GM12891 (cell line): ENCODE results near the gene C1GALT1. TPM values are rescaled to one million over a fixed set of nuclear protein-coding genes. Genes with fewer than 3 reads are reported as not detected.
"Not testable (repeated sequence)": the region's sequence is repeated elsewhere in the genome, so short reads cannot be mapped to it uniquely, and the experiment has no call there.

ENCODE experiments used
- DNase-seq: peaks from one replicate; pipeline ENCODE4 v3.0.0; 2011; ENCODE audit warnings: low spot score; ENCODE audit not compliant: insufficient read length
- FAIRE-seq: peaks from 2 replicates; lab custom pipeline; 2011; peaks lifted over from hg19 to GRCh38; lab: Jason Lieb, UNC
- PAX5 ChIP-seq: IDR thresholded peaks from 2 replicates; pipeline ENCODE4 v1.6.1; 2011; ENCODE audit warnings: low read length, moderate library complexity, mild to moderate bottlenecking; ENCODE audit not compliant: insufficient read depth, severe bottlenecking
- POLR2A ChIP-seq: IDR thresholded peaks from 2 replicates; pipeline ENCODE4 v1.6.1; 2011; ENCODE audit warnings: low read depth, low read length, control low read depth
- POLR2AphosphoS5 ChIP-seq: IDR thresholded peaks from 2 replicates; pipeline ENCODE4 v1.6.1; 2011; ENCODE audit warnings: low read depth, low read length, control low read depth
- POU2F2 ChIP-seq: IDR thresholded peaks from 2 replicates; pipeline ENCODE4 v1.6.1; 2011; ENCODE audit warnings: low read depth, mild to moderate bottlenecking, control low read depth, low read length, moderate library complexity
- SPI1 ChIP-seq: IDR thresholded peaks from 2 replicates; pipeline ENCODE4 v1.6.1; 2011; ENCODE audit warnings: low read depth, low read length, control low read depth
- TAF1 ChIP-seq: IDR thresholded peaks from 2 replicates; pipeline ENCODE4 v1.6.1; 2011; ENCODE audit warnings: low read depth, low read length, control low read depth
- polyA plus RNA-seq: library from polyadenylated mRNA; unstranded; fragments of >200 nt; gene quantifications from one replicate; pipeline ENCODE4 v1.2.1, GENCODE V29; 2012; ENCODE audit warnings: low read depth, missing spikeins, inconsistent platforms; ENCODE audit not compliant: missing spikeins

Gene C1GALT1
- 4.9 TPM for polyA plus RNA-seq

- FAIRE-seq (peak; percentile 96), DNase-seq (peak; percentile 71)
- TF ChIP-seq PAX5 (no peak), POLR2AphosphoS5 (peak; percentile 79), TAF1 (peak; percentile 69), POU2F2 (no peak), POLR2A (no peak; the same call in 1 of the 2 replicates), SPI1 (0 out of 2 replicates have a peak, but pooled peaks have one; percentile 12)
These were observed at the start of gene C1GALT1 for GRCh38 chr7:7182156-7183060. C1GALT1 (plus strand) TSS chr7:7182544; CDS start chr7:7234320, 51,776 bp downstream.

GRCh38 chr7:7134046-7134445, 48.3 kb upstream of the C1GALT1 start:
- DNase-seq (no peak), FAIRE-seq (no peak)
- TF ChIP-seq POU2F2 (no peak), SPI1 (no peak), POLR2AphosphoS5 (no peak), POLR2A (no peak)

GRCh38 chr7:7135074-7135473, 47.3 kb upstream of the C1GALT1 start:
- DNase-seq (no peak), FAIRE-seq (no peak)
- TF ChIP-seq POU2F2 (no peak), SPI1 (no peak), POLR2A (no peak), POLR2AphosphoS5 (no peak), TAF1 (no peak), PAX5 (no peak)

- not testable (repeated sequence) for DNase-seq, FAIRE-seq
These were observed 46.4 kb upstream of the C1GALT1 start for GRCh38 chr7:7135924-7136323.

GRCh38 chr7:7136466-7137381, 45.6 kb upstream of the C1GALT1 start:
- FAIRE-seq (no peak), DNase-seq (no peak)

GRCh38 chr7:7138897-7139296, 43.4 kb upstream of the C1GALT1 start:
- TF ChIP-seq POU2F2 (no peak), SPI1 (no peak), TAF1 (no peak), PAX5 (no peak), POLR2A (no peak), POLR2AphosphoS5 (no peak)
- DNase-seq (no peak), FAIRE-seq (no peak)

More at GRCh38 chr7:7136466-7137381, 45.6 kb upstream of the C1GALT1 start:
- TF ChIP-seq TAF1 (no peak), POU2F2 (no peak), POLR2A (no peak), SPI1 (no peak), PAX5 (no peak), POLR2AphosphoS5 (no peak)

GRCh38 chr7:7143404-7143803, 38.9 kb upstream of the C1GALT1 start:
- DNase-seq, FAIRE-seq: not testable (repeated sequence)

- FAIRE-seq, DNase-seq: not testable (repeated sequence)
These were observed 37.2 kb upstream of the C1GALT1 start for GRCh38 chr7:7145151-7145550.

GRCh38 chr7:7146837-7147236, 35.5 kb upstream of the C1GALT1 start:
- FAIRE-seq (no peak), DNase-seq (no peak)
- no peak for TF ChIP-seq TAF1
- TF ChIP-seq POLR2A = no peak
- TF ChIP-seq SPI1 = no peak
- TF ChIP-seq POLR2AphosphoS5 = no peak
- TF ChIP-seq PAX5 = no peak
- no peak for TF ChIP-seq POU2F2

GRCh38 chr7:7148798-7149481, 33.4 kb upstream of the C1GALT1 start:
- no peak for DNase-seq
- TF ChIP-seq PAX5 (no peak), TAF1 (no peak), POLR2AphosphoS5 (no peak), POU2F2 (no peak), SPI1 (no peak), POLR2A (no peak)
- FAIRE-seq = no peak
